Mesenteric fat pad (tissue), 1 donor: Measurements from ENCODE around the gene CAPN3. TPM values are rescaled to one million over a fixed set of nuclear protein-coding genes. Genes with fewer than 3 reads are reported as not detected.
"Not testable (repeated sequence)": the region's sequence is repeated elsewhere in the genome, so short reads cannot be mapped to it uniquely, and the experiment has no call there.

Source experiments
- DNase-seq: peaks from one replicate; pipeline ENCODE4 v3.0.0-alpha.2; 2020; ENCODE audit warnings: low spot score
- long read RNA-seq: library from polyadenylated mRNA; unstranded; transcript quantifications from one replicate; pipeline ENCODE4 v2.0.0, GENCODE V29; 2020
- total RNA-seq: library from RNA; stranded (reverse); fragmentation: NEBNext Ultra II Directional; extraction: Animal tissue kit (Norgen Biotek cat#: 25700); gene quantifications from one replicate; pipeline ENCODE4 v1.2.1, GENCODE V29; 2021
- donor health status: DM: yes; HTN: yes; CAD: no.

CAPN3 gene
- total RNA-seq: 6.7 TPM
- long read RNA-seq, partial matches to known transcripts: 0 of 3 reads
- long read RNA-seq, other reads (novel, unspliced or antisense): 0 of 3 reads

DNA sequence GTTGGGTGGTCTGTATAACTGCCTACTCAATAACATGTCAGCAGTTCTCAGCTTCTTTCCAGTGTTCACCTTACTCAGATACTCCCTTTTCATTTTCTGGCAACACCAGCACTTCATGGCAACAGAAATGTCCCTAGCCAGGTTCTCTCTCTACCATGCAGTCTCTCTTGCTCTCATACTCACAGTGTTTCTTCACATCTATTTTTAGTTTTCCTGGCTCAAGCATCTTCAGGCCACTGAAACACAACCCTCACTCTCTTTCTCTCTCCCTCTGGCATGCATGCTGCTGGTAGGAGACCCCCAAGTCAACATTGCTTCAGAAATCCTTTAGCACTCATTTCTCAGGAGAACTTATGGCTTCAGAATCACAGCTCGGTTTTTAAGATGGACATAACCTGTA is at the start of gene CAPN3:
Gene CAPN3 (plus strand): TSS at position 253 of the 400 bp plus-strand sequence. CDS start 305 bp downstream, outside the sequence.
- no peak for DNase-seq

DNA sequence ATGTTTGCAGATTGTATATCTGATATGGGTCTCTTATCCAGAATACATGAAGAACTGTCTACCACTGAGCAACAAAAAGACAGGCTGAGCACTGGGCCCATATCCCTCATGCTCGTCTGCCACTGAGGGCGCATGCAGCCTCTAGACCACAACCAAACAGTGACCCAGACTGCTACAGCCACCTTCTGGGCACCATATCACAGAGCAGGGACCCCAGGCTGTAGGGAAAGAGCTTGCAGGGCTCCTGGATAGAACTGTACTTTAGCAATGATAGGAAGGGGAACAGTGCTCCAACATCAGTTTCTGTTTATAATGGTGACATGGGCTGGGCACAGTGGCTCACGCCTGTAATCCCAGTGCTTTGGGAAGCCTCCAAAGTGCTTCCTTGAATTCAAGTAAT is 45.8 kb upstream of the CAPN3 start:
- no peak for DNase-seq

DNA sequence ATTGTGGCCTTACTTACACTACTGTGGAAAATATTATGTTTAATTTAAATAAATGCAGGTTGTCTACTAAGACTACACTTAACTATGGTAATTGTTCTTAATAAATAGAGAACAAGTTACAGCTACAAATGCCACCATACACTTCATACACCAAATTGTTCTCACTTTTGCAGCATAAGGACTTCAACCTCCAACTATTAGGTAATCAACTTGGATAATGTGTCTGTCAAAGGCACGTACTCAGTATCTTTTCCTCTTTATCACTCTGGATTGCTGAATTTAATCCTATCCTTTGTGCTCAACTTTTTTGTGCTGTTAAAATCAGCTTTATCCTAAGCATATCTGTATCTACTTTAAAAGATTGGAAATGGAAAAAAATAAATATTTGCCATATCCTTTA is 44.5 kb upstream of the CAPN3 start:
- no peak for DNase-seq

DNA sequence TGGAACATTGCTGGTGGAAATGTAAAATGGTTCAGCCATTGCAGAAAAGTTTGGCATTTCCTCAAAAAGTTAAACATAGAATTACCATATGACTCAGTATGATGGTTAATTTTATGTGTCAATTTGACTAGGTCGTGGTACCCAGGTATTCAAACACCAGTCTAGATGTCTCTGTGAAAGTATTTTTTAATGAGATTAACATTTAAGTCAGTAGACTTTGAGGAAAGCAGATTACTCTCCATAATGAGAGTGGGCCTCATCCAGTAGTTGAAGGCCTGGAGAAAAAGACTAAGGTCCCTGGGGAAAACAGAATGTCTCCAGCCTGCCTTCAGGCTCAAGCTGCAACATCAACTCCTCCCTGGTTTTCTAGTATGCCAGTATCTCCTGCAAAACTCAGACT is 43.8 kb upstream of the CAPN3 start:
- DNase-seq: no peak

DNA sequence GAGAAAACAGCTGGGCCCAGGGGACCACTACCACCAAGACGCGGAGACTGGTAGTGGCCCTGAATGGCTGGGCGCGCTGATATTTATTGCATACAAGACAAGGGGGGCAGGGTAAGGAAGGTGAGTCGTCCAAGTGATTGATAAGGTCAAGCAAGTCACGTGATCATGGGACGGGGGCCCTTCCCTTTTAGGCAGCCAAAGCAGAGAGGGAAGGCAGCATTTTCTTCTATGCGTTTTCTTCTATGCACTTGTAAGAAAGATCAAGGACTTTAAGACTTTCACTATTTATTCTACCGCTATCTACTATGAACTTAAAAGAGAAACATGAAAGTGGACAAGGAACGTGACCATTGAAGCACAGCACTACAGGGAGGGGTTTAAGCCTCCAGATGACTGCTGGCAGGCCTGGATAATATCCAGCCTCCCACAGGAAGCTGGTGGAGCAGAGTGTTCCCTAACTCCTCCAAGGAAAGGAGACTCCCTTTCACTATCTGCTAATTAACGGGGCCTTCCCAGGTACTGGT is 43.0 kb upstream of the CAPN3 start:
- DNase-seq: not testable (repeated sequence)

DNA sequence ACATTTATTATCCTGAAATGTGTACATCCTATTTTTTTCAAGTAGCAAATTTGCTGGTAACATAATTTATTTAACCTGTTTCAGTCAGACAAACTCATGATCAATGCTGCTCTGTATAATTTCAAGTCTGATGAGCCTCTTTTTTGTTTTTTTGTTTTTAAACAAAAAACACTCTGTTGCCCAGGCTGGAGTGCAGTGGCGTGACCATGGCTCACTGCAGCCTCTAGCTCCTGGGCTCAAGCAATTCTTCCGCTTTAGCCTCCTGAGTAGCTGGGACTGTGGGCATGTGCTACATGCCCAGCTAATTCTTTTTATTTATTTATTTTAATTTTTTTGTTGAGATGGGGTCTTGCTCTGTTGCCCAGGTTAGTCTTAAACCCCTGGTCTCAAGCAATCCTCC is 40.1 kb upstream of the CAPN3 start:
- no peak for DNase-seq

DNA sequence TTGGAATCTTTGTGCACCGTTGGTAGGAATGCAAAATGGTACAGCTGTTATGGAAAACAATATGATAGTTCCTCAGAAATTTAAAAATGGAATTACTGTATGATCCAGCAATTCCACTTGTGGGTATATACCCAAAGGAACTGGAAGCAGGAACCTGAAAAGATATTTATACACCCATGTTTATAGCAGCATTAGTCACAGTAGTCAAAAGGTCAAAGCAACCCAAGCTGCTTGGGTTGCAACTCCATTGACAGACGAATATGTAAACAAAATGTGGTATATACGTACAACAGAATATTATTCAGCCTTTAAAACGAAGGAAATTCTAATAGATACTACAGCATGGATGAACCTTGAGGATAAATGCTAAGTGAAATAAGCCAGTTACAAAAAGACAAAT is 35.0 kb upstream of the CAPN3 start:
- no peak for DNase-seq

DNA sequence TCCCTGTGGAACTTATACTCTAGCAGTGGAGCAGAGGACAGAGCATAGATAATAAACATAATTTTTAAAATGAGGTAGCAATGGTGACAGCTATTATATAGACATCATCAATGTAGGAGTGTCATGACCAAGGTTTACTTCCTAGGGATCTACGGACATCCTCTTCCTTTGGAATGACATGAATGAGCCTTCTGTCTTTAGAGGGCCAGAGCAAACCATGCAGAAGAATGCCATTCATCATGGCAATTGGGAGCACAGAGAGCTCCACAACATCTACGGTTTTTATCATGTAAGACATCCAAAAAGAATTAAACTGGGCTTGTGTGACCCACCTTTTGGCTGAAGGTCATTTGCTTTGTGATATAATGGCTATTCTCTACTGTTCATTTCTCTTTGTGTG is 30.1 kb upstream of the CAPN3 start:
- no peak for DNase-seq

DNA sequence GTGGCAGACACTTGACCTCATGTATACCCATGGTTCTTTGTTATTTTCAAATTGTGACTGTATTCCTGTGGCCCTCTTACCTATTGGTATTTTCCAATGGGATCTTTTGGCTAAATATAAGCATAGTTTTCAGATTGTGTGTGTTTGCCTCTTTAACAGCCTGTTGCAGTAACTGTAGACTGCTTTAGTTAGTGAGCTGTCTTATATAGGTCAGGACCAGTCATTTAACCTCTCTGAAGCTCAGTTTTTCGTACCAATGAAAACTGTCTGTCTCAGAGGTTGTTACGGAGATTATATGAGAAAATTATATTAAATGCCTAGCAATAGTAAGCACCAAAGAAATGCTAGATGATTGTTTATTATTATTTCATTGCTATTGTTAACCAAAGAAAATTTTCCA is 29.3 kb upstream of the CAPN3 start:
- no peak for DNase-seq

DNA sequence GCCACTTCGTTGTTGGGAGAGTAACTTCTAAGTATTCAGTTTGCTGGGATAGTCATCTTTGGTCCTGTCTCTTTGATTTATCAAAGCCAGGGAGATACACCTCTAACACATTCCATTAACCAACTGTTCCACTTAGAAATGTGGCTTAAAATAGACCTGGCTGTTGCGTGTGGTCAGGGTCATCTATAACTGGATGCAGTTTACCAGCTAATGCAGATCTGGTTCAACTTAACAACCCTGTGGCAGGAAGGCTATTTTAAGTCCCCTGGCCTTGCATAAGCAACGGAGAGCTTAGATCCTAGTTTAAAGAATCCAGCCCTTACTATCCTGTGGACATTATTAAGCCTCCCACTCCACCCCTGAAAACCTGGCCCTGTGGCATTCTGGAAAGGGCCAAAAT is 28.1 kb upstream of the CAPN3 start:
- no peak for DNase-seq

DNA sequence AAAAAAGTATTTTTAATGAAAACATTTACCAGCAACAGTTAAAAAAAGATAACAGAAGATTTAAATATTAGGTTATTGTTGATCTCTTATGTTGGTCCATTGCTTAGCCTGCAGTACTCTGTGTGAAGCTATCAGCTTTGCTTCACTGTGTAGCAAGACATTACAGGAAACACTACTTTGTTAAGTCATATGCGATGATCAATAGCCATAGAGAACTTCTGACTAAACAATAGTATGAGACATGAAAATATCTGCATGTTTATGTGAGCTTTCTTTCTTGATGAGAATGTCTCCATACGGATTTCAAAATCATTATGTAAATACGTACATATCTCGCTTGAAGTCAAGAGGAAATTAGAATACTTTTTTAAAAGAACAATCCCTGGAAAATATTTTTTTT is 27.0 kb upstream of the CAPN3 start:
- DNase-seq: no peak

DNA sequence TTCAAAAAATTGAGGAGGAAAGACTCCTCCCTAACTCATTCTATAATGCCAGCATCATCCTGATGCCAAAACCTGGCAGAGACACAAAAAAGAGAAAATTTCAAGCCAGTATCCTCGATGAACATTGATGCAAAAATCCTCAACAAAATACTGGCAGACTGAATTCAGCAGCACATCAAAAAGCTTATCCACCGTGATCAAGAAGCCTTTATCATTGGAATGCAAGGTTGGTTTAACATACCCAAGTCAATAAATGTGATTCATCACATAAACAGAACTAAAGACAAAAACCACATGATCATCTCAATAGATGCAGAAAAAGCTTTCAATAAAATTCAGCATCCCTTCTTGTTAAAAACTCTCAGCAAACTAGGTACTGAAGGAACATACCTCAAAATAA is 24.2 kb upstream of the CAPN3 start:
- no peak for DNase-seq

DNA sequence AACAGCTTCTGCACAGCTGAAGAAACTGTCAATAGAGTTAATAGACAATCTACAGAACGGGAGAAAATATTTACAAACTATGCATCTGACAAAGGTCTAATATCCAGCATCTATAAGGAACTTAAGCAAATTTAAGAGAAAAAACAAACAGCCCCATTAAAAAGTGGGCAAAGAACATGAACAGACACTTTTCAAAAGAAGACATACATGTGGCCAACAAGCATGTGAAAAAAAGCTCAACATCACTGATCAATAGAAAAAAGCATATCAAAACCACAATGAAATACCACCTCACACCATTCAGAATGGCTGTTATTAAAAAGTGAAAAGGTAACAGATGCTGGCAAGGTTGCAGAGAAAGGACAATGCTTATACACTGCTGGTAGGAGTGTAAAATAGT is 22.7 kb upstream of the CAPN3 start:
- not testable (repeated sequence) for DNase-seq

DNA sequence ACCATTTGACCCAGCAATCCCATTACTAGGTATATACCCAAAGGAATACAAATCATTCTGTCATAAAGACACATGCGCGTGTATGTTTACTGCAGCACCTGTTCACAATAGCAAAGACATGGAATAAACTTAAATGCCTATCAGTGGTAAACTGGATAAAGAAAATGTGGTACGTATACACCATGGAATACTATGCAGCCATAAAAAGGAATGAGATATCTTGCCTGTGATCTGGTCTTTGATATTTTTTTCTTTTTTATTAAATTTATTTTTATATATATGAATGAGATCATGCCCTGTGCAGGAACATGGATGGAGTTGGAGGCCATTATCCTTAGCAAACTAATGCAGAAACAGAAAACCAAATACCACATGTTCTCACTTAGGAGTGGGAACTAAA is 22.2 kb upstream of the CAPN3 start:
- DNase-seq: not testable (repeated sequence)

DNA sequence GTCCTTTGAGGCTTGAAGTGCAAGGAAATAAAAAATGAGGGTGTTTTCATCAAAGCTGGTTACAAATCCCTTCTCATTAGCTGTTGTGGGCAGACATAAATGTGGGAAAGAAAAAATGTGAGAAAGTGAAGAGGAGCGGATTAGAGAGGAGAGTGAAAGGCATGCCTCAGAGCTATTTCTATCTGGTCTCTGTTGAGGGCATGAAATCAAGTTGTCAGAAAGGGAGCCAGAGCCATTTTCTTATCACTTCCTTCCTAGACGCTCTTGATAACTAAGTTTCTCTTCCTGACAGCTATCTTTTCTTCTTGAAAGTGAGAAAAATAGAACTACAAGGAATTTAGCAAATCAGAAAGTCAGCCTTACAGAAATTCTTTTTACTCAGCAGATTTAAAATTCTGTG is 20.8 kb upstream of the CAPN3 start:
- DNase-seq: no peak

DNA sequence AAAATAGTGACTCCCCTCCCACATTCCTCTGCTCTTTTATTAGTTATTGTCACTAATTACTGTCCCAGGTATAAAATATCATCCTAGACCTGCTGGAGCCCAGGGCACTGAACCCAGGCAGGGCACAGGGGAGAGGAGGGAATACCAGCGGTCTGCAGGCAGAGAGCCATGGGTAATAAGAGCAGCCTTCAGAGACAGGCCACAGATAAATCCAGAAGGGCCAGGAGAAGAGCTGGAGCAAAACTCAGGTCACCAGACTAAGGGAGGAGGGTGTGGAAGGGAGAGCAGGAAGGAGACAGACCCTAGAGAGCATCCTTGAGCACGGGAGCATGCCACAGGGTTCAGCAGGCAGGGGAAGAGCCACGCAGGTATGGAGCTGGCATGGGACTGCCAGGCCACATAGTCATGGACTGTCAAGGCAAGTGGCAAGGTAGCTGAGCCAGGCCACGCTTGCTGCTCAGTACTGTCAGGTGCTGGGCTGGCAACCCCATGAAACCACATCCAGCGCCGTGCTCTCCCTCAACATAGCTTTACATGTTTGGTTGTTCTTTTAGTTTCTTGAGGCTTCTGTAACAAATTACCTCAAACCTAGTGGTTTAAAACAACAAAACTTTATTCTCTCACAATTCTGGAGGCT is 15.6 kb upstream of the CAPN3 start:
- DNase-seq: no peak

DNA sequence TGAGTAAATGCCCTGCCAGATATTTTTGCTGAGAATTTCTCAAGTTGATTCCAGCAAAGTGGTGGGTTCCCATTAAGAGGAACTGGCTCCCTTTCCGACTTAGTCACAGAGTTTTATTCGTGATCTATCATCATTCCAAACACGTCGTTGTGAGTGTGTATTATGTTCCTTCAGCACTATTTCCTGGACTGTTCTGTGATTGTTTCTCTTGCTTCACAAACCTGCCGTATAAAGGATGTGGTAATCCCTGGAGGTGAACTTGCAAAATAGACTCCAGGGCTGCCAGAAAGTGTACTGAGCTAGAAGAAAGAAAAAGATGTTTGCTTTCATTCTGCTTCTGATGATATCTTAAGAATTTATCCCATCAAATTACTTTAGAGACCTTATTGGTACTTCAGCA is 14.5 kb upstream of the CAPN3 start:
- DNase-seq: no peak

DNA sequence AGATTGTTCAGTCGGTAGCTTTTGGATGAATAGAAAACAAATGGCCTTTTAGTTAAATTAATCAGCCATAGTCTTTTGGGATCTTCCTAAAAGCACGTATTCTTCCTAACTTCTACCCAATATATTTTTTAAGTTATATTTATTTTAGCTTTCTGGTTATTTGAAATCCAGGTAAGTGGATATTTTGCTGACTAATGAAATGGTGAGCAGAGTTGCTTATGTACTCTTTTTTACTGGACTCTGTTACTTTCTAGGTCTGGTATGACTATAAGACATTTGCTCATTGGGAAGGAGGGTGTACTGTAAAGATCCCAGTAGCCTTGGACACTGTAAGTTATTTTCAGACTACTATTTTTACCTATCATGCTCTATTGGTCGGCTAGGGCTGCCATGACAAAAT is 13.8 kb upstream of the CAPN3 start:
- DNase-seq: no peak

DNA sequence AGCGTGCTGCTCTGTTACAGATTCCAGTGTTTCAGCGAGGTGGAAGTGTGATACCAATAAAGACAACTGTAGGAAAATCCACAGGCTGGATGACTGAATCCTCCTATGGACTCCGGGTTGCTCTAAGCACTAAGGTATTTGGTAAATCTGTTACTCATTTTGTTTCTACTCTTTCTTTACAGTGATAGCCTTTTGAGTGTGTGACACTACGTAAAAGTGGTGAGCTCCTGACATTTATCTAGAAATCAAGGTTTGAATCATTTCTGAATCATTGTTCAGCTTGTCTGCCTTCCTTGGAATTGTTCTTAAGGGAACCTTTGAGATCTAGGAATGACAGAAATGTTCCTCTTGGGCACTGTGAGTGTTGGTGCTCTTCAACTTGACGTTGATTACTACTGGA is 11.2 kb upstream of the CAPN3 start:
- DNase-seq: no peak

DNA sequence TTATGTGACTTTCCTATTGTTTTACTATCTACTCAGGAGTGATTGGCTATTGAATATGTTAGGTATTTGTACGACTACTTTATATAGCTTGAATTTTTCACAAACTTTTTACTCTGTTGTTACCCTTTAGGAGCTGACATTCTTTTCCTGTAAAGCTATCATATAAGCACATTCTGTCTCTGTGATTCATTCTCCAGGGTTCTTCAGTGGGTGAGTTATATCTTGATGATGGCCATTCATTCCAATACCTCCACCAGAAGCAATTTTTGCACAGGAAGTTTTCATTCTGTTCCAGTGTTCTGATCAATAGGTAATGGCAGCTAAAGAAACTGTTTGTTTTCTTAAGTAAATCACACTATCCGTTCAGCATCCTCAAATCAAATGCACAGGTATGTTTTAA is 10.1 kb upstream of the CAPN3 start:
- no peak for DNase-seq

DNA sequence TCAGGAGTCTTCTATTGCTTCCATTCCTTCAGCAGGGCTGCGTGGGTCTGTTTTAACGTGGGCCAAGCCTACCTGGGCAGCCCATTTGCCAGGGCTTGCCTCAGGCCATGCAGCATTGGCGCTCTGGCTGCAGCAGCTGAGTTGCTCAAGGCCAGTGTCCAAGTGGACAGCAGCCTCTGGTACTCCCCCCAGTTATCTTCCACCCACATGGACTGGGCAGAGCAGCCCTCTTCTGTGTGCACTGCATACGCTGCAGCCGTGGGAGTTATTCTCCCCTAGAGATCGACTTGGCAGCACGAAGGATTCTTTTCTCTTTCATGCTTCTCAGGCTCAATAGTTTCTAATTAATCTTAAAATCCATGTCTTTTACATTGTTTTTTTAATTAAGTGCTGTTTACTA is 6.9 kb upstream of the CAPN3 start:
- no peak for DNase-seq

DNA sequence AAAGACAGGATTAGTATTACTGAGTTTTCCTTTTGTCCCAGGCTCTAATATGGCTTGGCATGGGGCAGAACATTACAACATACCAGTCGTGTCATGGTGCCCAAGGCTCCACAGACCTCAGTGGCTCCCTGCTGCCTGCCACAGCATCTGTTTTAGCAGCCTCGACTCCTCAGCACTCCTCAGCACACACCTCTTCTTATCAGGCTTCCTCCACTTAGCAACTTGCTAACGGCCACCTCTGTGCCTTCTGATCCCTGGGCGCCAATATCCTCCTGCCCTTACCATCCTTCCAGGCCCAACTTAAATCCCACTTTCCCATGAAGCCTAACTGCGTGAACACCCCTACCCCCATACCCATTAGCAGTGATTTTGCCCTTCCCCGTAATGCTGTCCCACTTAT is 6.2 kb upstream of the CAPN3 start:
- no peak for DNase-seq

DNA sequence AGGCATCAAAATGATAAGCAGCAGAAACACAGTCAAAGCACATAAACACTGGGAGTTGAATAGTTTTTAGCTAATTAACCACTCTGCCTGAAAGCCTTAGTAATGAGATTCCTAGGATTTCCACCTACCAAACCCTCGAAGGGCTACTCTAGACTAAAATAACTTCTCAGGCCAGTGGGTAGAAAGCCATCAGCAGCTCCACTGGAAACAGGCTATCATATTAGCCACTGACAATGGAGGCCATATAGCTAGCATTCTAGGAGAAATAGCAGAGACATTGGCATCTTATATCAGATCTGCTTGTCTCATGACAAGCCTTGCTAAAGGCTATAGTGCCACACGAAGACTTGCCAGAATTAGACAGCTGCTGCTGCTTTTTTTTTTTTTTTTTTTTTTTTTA is 4.5 kb upstream of the CAPN3 start:
- DNase-seq: no peak

DNA sequence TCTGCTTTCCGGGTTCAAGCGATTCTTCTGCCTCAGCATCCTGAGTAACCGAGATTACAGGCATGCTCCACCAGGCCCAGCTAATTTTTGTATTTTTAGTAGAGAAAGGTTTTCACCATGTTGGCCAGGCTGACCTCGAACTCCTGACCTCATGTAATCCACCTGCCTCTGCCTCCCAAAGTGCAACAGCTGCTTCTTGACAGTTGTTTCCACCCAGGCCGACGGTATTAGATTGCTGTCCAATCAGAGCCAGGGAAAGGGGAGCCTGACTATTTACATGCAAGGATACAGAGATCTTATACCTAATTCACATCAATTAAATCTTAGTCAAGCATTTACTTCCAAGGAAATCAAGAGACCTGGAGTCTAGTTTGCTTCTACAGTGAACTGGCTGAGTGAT is 4.0 kb upstream of the CAPN3 start:
- DNase-seq: no peak
